ENCODE results near the gene GLI3. TPM values are rescaled to one million over a fixed set of nuclear protein-coding genes. Genes with fewer than 3 reads are reported as not detected.

The GLI3 gene
- polyA plus RNA-seq, 1 of the 3 experiments (the other 2 are of a cell fraction), result 0.08 TPM

GRCh38 chr7:41922373-41922772 lies 314.6 kb downstream of the GLI3 start (continued):
- no peak for TF ChIP-seq TAF1 (IDR thresholded peaks at IDR 0.05; ENCODE audit: borderline replicate concordance, low read depth, low read length)

- H3F3A ChIP-seq (replicated peaks; ENCODE audit: insufficient read depth), result peaks cover 16% of the 10 kb centered on the region
- peak overlapping the region; percentile 50 to 58; a peak in 3 of 4 replicates for H3K27ac ChIP-seq (ENCODE audit: low read depth in 2 of 2, low read length in 1 of 2)
- ChIA-PET CTCF (interaction anchor here (0.6 to 4.1 kb wide), 7 partner anchors 8 to 1918 kb away, joined by 3 to 20 read pairs (median 4); no protein-coding TSS in a partner anchor), POLR2A (no interaction called here)
- H3K9me3 ChIP-seq, result no peaks in the 10 kb centered on the region
- H3K36me3 ChIP-seq (replicated peaks in 1 of 2; ENCODE audit: control insufficient read depth in 1 of 2, insufficient read depth in 2 of 2, low read length in 1 of 2), result no peaks in the 10 kb centered on the region
- H3K4me1 ChIP-seq (ENCODE audit: control insufficient read depth in 1 of 2, insufficient read depth in 2 of 2, low read depth in 1 of 2, low read length in 1 of 2), result peaks cover 2 to 26% of the 10 kb centered on the region in 2 experiments
- no peaks in the 10 kb centered on the region for H4K20me1 ChIP-seq (ENCODE audit: insufficient read depth)
- peak overlapping the region; percentile 59 for H2AFZ ChIP-seq (ENCODE audit: low read depth)
- WGBS (ENCODE audit: low lambda C conversion rate), result 24% methylated on average over 3 of the region's 3 CpGs
- H3K4me3 ChIP-seq (ENCODE audit: low read depth in 2 of 2, low read length in 1 of 2), result no peak overlapping the region
- H3K79me2 ChIP-seq (ENCODE audit: insufficient read depth), result no peaks in the 10 kb centered on the region
- no peak overlapping the region for H3K9ac ChIP-seq
- DNase-seq, result no peak
- 0 out of 2 replicates have a peak overlapping the region, but pooled peaks have one; percentile 0 for H3K4me2 ChIP-seq
- H3K9me2 ChIP-seq, result no peaks in the 10 kb centered on the region
- no peaks in the 10 kb centered on the region for H3K27me3 ChIP-seq (ENCODE audit: insufficient read depth)
- TF ChIP-seq SMC3 (IDR thresholded peaks at IDR 0.05; ENCODE audit: low read depth, low read length) (no peak), USF2 (IDR thresholded peaks at IDR 0.05; ENCODE audit: borderline replicate concordance, low read depth, low read length) (no peak), JUND (IDR thresholded peaks at IDR 0.05) (peak; percentile 73), FOXM1 (IDR thresholded peaks at IDR 0.05; ENCODE audit: low read depth) (peak; percentile 41; the same call in 1 of the 2 replicates), FOSL2 (IDR thresholded peaks at IDR 0.05; ENCODE audit: borderline replicate concordance, low read depth) (peak; percentile 33; the same call in 1 of the 2 replicates), MAX (IDR thresholded peaks at IDR 0.05; ENCODE audit: low read depth) (peak; percentile 76), CHD2 (IDR thresholded peaks at IDR 0.05; ENCODE audit: low read length, partially characterized antibody) (no peak), RFX5 (IDR thresholded peaks at IDR 0.05; ENCODE audit: low read length) (no peak), CTCF (IDR thresholded peaks at IDR 0.05) (no peak), TCF12 (IDR thresholded peaks at IDR 0.05) (peak; percentile 97), TAF1 (IDR thresholded peaks at IDR 0.05; ENCODE audit: borderline replicate concordance, low read depth, low read length) (no peak), TEAD4 (IDR thresholded peaks at IDR 0.05; ENCODE audit: borderline replicate concordance, insufficient read depth) (0 out of 2 replicates have a peak, but pooled peaks have one; percentile 29), YY1 (IDR thresholded peaks at IDR 0.05; ENCODE audit: low read depth) (no peak), EP300 (IDR thresholded peaks at IDR 0.05; ENCODE audit: borderline replicate concordance in 1 of 2, low read depth in 1 of 2, low read length in 1 of 2) (peak in 1 of 2 experiments; percentile 85; a peak in 2 of 4 replicates), POLR2AphosphoS5 (IDR thresholded peaks at IDR 0.05; ENCODE audit: low read depth, low read length) (peak; percentile 57; the same call in 1 of the 2 replicates), ELF1 (IDR thresholded peaks at IDR 0.05) (no peak), GABPA (IDR thresholded peaks at IDR 0.05; ENCODE audit: low read depth) (no peak), IRF3 (IDR thresholded peaks at IDR 0.05; ENCODE audit: low read depth, low read length) (no peak), NFIC (IDR thresholded peaks at IDR 0.05; ENCODE audit: borderline replicate concordance) (peak; percentile 62; the same call in 1 of the 2 replicates)
- TF ChIP-seq, protein P1, sequence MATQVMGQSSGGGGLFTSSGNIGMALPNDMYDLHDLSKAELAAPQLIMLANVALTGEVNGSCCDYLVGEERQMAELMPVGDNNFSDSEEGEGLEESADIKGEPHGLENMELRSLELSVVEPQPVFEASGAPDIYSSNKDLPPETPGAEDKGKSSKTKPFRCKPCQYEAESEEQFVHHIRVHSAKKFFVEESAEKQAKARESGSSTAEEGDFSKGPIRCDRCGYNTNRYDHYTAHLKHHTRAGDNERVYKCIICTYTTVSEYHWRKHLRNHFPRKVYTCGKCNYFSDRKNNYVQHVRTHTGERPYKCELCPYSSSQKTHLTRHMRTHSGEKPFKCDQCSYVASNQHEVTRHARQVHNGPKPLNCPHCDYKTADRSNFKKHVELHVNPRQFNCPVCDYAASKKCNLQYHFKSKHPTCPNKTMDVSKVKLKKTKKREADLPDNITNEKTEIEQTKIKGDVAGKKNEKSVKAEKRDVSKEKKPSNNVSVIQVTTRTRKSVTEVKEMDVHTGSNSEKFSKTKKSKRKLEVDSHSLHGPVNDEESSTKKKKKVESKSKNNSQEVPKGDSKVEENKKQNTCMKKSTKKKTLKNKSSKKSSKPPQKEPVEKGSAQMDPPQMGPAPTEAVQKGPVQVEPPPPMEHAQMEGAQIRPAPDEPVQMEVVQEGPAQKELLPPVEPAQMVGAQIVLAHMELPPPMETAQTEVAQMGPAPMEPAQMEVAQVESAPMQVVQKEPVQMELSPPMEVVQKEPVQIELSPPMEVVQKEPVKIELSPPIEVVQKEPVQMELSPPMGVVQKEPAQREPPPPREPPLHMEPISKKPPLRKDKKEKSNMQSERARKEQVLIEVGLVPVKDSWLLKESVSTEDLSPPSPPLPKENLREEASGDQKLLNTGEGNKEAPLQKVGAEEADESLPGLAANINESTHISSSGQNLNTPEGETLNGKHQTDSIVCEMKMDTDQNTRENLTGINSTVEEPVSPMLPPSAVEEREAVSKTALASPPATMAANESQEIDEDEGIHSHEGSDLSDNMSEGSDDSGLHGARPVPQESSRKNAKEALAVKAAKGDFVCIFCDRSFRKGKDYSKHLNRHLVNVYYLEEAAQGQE (IDR thresholded peaks at IDR 0.05; ENCODE audit: low read depth, low read length), result peak; percentile 55; the same call in 1 of the 2 replicates
- TF ChIP-seq, protein P2, sequence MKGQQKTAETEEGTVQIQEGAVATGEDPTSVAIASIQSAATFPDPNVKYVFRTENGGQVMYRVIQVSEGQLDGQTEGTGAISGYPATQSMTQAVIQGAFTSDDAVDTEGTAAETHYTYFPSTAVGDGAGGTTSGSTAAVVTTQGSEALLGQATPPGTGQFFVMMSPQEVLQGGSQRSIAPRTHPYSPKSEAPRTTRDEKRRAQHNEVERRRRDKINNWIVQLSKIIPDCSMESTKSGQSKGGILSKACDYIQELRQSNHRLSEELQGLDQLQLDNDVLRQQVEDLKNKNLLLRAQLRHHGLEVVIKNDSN (IDR thresholded peaks at IDR 0.05; ENCODE audit: borderline replicate concordance, low read depth), result no peak
- TF ChIP-seq, protein P3, sequence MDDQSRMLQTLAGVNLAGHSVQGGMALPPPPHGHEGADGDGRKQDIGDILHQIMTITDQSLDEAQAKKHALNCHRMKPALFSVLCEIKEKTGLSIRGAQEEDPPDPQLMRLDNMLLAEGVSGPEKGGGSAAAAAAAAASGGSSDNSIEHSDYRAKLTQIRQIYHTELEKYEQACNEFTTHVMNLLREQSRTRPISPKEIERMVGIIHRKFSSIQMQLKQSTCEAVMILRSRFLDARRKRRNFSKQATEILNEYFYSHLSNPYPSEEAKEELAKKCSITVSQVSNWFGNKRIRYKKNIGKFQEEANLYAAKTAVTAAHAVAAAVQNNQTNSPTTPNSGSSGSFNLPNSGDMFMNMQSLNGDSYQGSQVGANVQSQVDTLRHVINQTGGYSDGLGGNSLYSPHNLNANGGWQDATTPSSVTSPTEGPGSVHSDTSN (IDR thresholded peaks at IDR 0.05), result peak; percentile 87
Measured at GRCh38 chr7:41921453-41921981, 315.5 kb downstream of the GLI3 start.

Measured in SK-N-SH (cell line).